ENCODE measurements around the gene GPR42.

The GPR42 gene, protein sequence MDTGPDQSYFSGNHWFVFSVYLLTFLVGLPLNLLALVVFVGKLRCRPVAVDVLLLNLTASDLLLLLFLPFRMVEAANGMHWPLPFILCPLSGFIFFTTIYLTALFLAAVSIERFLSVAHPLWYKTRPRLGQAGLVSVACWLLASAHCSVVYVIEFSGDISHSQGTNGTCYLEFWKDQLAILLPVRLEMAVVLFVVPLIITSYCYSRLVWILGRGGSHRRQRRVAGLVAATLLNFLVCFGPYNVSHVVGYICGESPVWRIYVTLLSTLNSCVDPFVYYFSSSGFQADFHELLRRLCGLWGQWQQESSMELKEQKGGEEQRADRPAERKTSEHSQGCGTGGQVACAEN

GRCh38 chr19:35370722-35371121, at the start of gene GPR42:
GPR42 (plus strand) TSS chr19:35371068; CDS start chr19:35371360, 292 bp downstream.
- FAIRE-seq (no peak), DNase-seq (ENCODE audit: insufficient read length, low spot score) (no peak)
- TF ChIP-seq, protein P1, sequence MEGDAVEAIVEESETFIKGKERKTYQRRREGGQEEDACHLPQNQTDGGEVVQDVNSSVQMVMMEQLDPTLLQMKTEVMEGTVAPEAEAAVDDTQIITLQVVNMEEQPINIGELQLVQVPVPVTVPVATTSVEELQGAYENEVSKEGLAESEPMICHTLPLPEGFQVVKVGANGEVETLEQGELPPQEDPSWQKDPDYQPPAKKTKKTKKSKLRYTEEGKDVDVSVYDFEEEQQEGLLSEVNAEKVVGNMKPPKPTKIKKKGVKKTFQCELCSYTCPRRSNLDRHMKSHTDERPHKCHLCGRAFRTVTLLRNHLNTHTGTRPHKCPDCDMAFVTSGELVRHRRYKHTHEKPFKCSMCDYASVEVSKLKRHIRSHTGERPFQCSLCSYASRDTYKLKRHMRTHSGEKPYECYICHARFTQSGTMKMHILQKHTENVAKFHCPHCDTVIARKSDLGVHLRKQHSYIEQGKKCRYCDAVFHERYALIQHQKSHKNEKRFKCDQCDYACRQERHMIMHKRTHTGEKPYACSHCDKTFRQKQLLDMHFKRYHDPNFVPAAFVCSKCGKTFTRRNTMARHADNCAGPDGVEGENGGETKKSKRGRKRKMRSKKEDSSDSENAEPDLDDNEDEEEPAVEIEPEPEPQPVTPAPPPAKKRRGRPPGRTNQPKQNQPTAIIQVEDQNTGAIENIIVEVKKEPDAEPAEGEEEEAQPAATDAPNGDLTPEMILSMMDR (IDR thresholded peaks at IDR 0.05; ENCODE audit: insufficient read depth, missing control alignments), result no peak

DNA sequence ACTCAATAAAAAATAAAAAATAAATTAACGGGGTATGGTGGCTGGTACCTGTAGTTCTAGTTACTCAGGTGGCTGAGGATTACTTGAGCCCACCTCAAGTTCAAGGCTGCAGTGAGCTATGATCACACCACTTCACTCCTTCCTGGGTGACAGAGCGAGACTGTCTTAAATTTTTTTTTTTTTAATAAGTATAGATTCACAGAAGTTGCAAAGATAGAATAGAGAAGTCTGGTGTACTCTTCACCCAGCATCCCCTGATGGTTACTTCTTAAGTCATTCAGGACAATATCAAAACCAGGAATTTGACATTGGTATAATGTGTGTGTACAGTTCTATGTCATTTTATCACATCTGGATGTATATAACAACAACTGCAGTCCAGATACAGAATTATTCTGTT, 49.6 kb upstream of the GPR42 start:
- FAIRE-seq, result no peak
- TF ChIP-seq, protein P1 (IDR thresholded peaks at IDR 0.05; ENCODE audit: insufficient read depth, missing control alignments), result no peak
- no peak for DNase-seq (ENCODE audit: insufficient read length, low spot score)

DNA sequence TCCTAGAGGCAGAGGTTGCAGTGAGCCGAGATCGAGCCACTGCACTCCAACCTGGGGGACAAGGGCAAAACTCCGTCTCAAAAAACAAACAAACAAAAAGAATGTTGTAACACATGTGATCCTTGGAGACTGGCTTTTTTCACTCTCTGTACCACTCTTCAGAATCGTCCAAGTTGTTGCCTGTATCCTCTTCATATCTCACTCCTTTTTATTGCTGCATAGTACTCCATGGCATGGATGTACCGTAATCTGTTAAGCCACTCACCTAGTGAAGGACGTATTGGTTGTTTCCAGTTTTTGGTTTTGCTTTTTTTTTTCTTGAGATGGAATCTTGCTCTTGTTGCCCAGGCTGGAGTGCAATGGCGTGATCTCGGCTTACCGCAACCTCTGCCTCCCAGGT, 48.9 kb upstream of the GPR42 start:
- TF ChIP-seq, protein P1 (IDR thresholded peaks at IDR 0.05; ENCODE audit: insufficient read depth, missing control alignments), result no peak
- DNase-seq (ENCODE audit: insufficient read length, low spot score) (no peak), FAIRE-seq (no peak)

- TF ChIP-seq, protein P1 (IDR thresholded peaks at IDR 0.05; ENCODE audit: insufficient read depth, missing control alignments), result no peak
- FAIRE-seq, result no peak
- DNase-seq (ENCODE audit: insufficient read length, low spot score), result no peak
Observed at GRCh38 chr19:35327642-35328041, 43.2 kb upstream of the GPR42 start.

- TF ChIP-seq, protein P1 (IDR thresholded peaks at IDR 0.05; ENCODE audit: insufficient read depth, missing control alignments), result no peak
Observed at GRCh38 chr19:35328851-35329285, 42.0 kb upstream of the GPR42 start, which contains the start of gene CD22. CD22 (plus strand) TSS chr19:35329187; CDS start chr19:35332041, 2,854 bp downstream.

GRCh38 chr19:35329323-35329722, 41.5 kb upstream of the GPR42 start:
- FAIRE-seq (no peak), DNase-seq (ENCODE audit: insufficient read length, low spot score) (no peak)
- TF ChIP-seq, protein P1 (IDR thresholded peaks at IDR 0.05; ENCODE audit: insufficient read depth, missing control alignments), result no peak

More at GRCh38 chr19:35328851-35329285, 42.0 kb upstream of the GPR42 start, which contains the start of gene CD22:
- DNase-seq (ENCODE audit: insufficient read length, low spot score), result no peak
- FAIRE-seq, result no peak

- FAIRE-seq (no peak), DNase-seq (ENCODE audit: insufficient read length, low spot score) (no peak)
Observed at GRCh38 chr19:35330475-35330874, 40.4 kb upstream of the GPR42 start.

More at GRCh38 chr19:35330475-35330874, 40.4 kb upstream of the GPR42 start:
- TF ChIP-seq, protein P1 (IDR thresholded peaks at IDR 0.05; ENCODE audit: insufficient read depth, missing control alignments), result no peak
